Kidney (tissue), 14 donors: ENCODE measurements around the gene TSFM. TPM values are rescaled to one million over a fixed set of nuclear protein-coding genes. Genes with fewer than 3 reads are reported as not detected.

Experiments used
- DNase-seq, 5 donors: peaks; one replicate each; pipeline ENCODE4 v3.0.0-alpha.2; 2013 to 2020
- FAIRE-seq: peaks from 2 replicates; lab custom pipeline; 2012; peaks lifted over from hg19 to GRCh38; lab: Jason Lieb, UNC
- H3K27ac ChIP-seq, 2 donors: one replicate each; pipeline ENCODE4 v1.7.0; 2013; ENCODE audit warnings: low read depth in 2 of 2, low read length in 2 of 2, inconsistent platforms in 1 of 2
- H3K27me3 ChIP-seq: one replicate; pipeline ENCODE4 v1.7.1; 2013; ENCODE audit warnings: low read length, inconsistent platforms; ENCODE audit not compliant: control insufficient read depth, insufficient read depth
- H3K36me3 ChIP-seq, 3 donors: one replicate each; pipeline versions ENCODE4 v1.7.0 to v1.7.1; 2013; ENCODE audit warnings: low read length in 3 of 3, control low read depth in 1 of 3, inconsistent platforms in 1 of 3; ENCODE audit not compliant: insufficient read depth in 3 of 3, control insufficient read depth in 2 of 3
- H3K4me1 ChIP-seq, 3 donors: one replicate each; pipeline versions ENCODE4 v1.7.0 to v1.7.1; 2013; ENCODE audit warnings: low read length in 3 of 3, inconsistent platforms in 1 of 3, low read depth in 1 of 3; ENCODE audit not compliant: control insufficient read depth in 2 of 3, insufficient read depth in 2 of 3
- H3K4me3 ChIP-seq, 3 donors: one replicate each; pipeline versions ENCODE4 v1.7.0 to v1.8.1; 2013; ENCODE audit warnings: low read length in 3 of 3, control low read depth in 1 of 3, inconsistent platforms in 1 of 3
- H3K9ac ChIP-seq, 3 donors: one replicate each; pipeline versions ENCODE4 v1.7.0 to v1.7.1; 2013; ENCODE audit warnings: low read length in 3 of 3, control low read depth in 1 of 3, inconsistent platforms in 1 of 3
- H3K9me3 ChIP-seq, 3 donors: one replicate each; pipeline versions ENCODE4 v1.7.0 to v1.7.1; 2013; ENCODE audit warnings: low read length in 3 of 3, control low read depth in 1 of 3, inconsistent platforms in 1 of 3; ENCODE audit not compliant: control insufficient read depth in 2 of 3, insufficient read depth in 1 of 3
- intact Hi-C: fragments of 100-400 bp; cut with DNase I; formaldehyde crosslinking; loops from one replicate; pipeline ENCODE4 v1.11.1; 2022
- polyA plus RNA-seq: library from polyadenylated mRNA; stranded (reverse); fragments of 350-450 nt; fragmentation: Illumina TruSeq; extraction: RNeasy Lipid Tissue Mini Kit (QIAGEN cat#74804); gene quantifications from one replicate; pipeline ENCODE4 v1.2.3, GENCODE V29; 2014; ENCODE audit warnings: low read depth, low replicate concordance; ENCODE audit not compliant: insufficient read depth
- total RNA-seq: library from RNA; stranded (reverse); fragmentation: NEBNext Ultra II Directional; extraction: Animal tissue kit (Norgen Biotek cat#: 25700); gene quantifications from one replicate; pipeline ENCODE4 v1.2.1, GENCODE V29; 2021
- TF ChIP-seq, protein P1 (sequence below): IDR thresholded peaks from 3 replicates; pipeline ENCODE4 v1.5.1; 2012; ENCODE audit warnings: mild to moderate bottlenecking, moderate library complexity, borderline replicate concordance; ENCODE audit not compliant: insufficient read depth; ENCODE audit errors: extremely low read depth
- donor health status: control.
- donor health status: control.
- donor health status: control.
- donor health status: control.
- donor health status: control.
- donor health status: DM: yes; HTN: yes; CAD: no.
- donor health status: Normal renal cell carcinoma (clear cell type).

Gene TSFM
- total and polyA plus RNA-seq, 2 donors from 2014 or later: 32.8 to 84.6 TPM

DNA sequence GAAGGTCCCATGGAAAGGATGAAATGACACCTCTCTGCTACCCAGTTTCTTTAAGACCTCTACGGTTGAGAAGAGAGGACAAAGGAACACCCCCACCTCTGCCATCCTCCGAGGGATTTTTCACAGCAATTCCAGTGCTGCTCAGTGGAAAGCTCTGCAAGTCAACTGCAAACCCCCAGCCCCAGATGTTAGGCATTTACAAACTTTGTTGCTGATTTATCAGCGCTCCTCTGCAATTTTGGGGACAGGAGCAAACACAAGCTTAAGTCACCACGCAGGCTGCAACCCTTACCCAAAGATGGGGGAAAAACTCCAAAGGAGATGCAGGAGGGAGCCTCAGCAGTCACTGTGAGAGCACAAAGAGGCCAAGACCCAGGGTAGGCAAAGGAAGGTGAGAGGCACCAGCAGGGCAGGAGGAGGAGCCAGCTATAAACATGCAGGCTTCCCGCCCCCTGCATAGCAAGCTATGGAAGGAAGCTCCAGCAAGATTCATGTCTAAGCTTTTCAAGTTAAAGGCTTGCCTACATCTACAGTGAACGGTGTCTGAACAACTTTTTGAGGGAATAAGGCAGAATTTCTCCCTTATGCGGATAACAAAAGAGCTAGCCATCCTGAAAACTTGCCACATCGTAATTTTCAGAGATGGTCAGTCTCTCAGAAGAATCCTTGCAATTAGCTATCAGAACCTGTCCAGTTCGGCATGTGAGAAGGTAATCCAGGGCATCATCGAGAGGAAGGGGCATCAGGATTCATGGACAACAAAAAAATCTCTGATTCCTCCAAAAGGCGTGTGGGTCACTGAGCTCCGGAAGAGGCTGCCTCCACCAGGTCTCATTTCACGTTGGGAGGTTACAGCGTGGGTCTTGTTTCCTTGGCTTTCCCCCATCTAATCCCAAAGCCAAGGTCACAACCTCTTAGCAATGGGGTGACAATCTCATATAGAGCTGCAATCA lies 60.0 kb downstream of the TSFM start:
- Histone ChIP-seq H3K27me3 (no peaks in the 10 kb centered on the region), H3K9ac (peak overlapping the region in 2 of 3 donors; percentile 9 to 99), H3K4me3 (peak overlapping the region; percentile 1 to 92 (median 41)), H3K9me3 (no peaks in the 10 kb centered on the region), H3K27ac (peak overlapping the region in 1 of 2 donors; percentile 68), H3K36me3 (no peaks in the 10 kb centered on the region), H3K4me1 (peaks cover 10 to 63% (median 54%) of the 10 kb centered on the region in 3 donors)
- FAIRE-seq (no peak), DNase-seq (peak in 4 of 5 donors; percentile 42 to 71 (median 63))
- intact Hi-C loops: no loop called here
- TF ChIP-seq, protein P1, sequence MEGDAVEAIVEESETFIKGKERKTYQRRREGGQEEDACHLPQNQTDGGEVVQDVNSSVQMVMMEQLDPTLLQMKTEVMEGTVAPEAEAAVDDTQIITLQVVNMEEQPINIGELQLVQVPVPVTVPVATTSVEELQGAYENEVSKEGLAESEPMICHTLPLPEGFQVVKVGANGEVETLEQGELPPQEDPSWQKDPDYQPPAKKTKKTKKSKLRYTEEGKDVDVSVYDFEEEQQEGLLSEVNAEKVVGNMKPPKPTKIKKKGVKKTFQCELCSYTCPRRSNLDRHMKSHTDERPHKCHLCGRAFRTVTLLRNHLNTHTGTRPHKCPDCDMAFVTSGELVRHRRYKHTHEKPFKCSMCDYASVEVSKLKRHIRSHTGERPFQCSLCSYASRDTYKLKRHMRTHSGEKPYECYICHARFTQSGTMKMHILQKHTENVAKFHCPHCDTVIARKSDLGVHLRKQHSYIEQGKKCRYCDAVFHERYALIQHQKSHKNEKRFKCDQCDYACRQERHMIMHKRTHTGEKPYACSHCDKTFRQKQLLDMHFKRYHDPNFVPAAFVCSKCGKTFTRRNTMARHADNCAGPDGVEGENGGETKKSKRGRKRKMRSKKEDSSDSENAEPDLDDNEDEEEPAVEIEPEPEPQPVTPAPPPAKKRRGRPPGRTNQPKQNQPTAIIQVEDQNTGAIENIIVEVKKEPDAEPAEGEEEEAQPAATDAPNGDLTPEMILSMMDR: no peak

DNA sequence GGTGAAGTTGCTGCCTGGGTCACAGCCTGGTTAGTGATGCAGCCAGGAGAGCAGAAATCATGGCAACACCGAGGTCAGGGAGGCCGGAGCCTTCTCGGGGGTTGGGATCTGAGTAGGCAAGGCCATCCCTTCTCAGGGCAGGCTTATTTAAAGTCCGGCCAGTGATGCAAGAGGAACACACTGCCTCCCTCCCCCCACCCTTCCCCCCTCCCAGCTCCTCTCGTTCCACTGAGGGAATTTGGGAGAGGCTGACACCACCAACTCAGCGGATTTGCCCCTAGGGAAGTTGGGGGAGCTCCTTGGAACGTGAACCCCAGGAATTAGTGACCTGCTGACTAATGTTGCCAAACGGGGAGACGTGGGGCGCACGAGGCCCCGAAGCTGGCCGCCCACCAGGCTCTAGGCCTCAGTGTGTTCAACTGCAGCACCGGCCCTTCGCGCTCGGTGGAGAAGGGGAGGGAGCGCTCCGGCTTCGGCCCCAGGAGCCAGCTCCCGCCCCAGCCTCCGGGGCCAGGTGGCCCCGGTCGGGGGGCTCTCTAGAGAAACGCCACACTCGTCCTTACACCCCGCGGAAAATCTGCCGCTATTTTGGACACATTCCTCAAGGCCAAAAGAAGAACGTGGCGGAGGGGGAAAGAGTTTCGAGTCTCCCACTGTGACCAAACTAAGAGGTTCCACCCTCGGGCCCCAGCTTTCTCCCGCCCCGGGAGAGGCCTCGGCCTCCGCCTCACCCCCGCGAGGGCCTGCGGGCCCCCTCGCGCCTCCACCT lies 62.3 kb downstream of the TSFM start:
- Histone ChIP-seq H3K9me3 (no peaks in the 10 kb centered on the region), H3K9ac (peak overlapping the region; percentile 60 to 99 (median 86)), H3K27ac (peak overlapping the region; percentile 99), H3K36me3 (no peaks in the 10 kb centered on the region), H3K4me3 (peak overlapping the region; percentile 72 to 92 (median 84)), H3K4me1 (peaks cover 3 to 42% (median 41%) of the 10 kb centered on the region in 3 donors), H3K27me3 (no peaks in the 10 kb centered on the region)
- FAIRE-seq (no peak), DNase-seq (peak; percentile 70 to 96 (median 82))
- TF ChIP-seq, protein P1: no peak
- intact Hi-C loops: no loop called here

DNA sequence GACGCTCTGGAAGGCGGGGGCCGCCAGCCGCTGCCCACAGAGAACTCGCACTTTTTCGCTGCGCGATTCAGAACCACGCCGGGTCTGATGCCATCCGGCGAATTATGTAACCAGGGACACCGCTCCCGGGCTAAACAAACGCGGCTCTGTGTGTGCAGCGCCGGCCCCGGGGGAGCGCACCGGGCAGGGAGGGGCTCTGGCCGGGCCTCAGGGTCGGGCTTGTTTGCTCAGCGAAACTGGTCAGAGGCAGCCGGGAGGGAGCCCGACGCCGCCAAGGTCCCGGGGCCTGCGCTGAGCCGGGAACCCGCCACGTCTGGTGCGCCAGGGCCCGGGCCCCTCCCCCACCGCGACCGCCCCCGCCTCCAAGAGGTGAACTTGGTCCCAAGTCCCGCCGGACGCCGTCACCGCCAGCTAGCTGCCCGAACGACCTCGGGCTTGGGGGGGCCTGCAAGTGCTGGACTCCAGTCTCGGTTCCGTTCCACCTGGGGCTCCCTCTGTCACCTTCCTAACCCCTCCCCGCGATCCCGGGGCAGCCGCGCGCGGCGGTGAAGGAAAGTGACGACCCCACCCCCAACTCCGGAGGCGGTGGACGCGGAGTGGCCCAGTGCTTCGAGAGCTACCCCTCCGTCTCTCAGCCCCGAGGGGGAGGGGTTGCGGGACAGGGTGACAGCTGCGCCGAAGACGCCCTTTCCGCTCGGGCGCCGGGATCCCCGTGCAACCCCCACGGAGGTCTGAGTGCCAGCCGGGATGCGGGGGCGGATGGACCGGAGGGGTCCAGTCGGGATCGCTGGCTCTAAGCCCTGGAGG lies 63.1 kb downstream of the TSFM start:
- Histone ChIP-seq H3K4me3 (peak overlapping the region; percentile 72 to 92 (median 84)), H3K27ac (peak overlapping the region; percentile 99), H3K36me3 (no peaks in the 10 kb centered on the region), H3K27me3 (no peaks in the 10 kb centered on the region), H3K4me1 (peaks cover 3 to 34% (median 33%) of the 10 kb centered on the region in 3 donors), H3K9ac (peak overlapping the region; percentile 62 to 99 (median 88)), H3K9me3 (no peaks in the 10 kb centered on the region)
- no peak for FAIRE-seq
- intact Hi-C loops: no loop called here
- TF ChIP-seq, protein P1: no peak
- DNase-seq: peak; percentile 75 to 95 (median 89)
